ENCODE data around the gene CLECL1.
"Not testable (repeated sequence)": the region's sequence is repeated elsewhere in the genome, so short reads cannot be mapped to it uniquely, and the experiment has no call there.

The CLECL1 gene

GRCh38 chr12:9740106-9740750, 7.3 kb upstream of the CLECL1 start:
- no peak for TF ChIP-seq GATA1 (IDR thresholded peaks at IDR 0.05; ENCODE audit: low read depth, low read length)
- TF ChIP-seq POLR2A (IDR thresholded peaks at IDR 0.05; ENCODE audit: low read length), result peak; percentile 18
- DNase-seq, result no peak

GRCh38 chr12:9739404-9740105, 6.7 kb upstream of the CLECL1 start:
- peak in 1 of 2 experiments; percentile 4 for DNase-seq
- peak; percentile 28 for TF ChIP-seq POLR2A (IDR thresholded peaks at IDR 0.05; ENCODE audit: low read length)

DNA sequence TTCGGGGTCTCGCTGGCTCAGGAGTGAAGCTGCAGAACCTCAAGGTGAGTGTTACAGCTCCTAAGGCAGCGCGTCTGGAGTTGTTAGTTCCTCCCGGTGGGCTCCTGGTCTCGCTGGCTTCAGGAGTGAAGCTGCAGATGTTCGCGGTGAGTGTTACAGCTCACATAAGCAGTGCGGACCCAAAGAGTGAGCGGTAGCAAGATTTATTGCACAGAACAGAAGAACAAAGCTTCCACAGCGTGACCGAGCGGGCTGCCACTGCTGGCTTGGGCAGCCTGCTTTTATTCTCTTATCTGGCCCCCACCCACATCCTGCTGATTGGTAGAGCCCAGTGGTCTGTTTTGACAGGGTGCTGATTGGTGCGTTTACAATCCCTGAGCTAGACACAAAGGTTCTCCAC, 6.0 kb upstream of the CLECL1 start:
- DNase-seq, result not testable (repeated sequence)

DNA sequence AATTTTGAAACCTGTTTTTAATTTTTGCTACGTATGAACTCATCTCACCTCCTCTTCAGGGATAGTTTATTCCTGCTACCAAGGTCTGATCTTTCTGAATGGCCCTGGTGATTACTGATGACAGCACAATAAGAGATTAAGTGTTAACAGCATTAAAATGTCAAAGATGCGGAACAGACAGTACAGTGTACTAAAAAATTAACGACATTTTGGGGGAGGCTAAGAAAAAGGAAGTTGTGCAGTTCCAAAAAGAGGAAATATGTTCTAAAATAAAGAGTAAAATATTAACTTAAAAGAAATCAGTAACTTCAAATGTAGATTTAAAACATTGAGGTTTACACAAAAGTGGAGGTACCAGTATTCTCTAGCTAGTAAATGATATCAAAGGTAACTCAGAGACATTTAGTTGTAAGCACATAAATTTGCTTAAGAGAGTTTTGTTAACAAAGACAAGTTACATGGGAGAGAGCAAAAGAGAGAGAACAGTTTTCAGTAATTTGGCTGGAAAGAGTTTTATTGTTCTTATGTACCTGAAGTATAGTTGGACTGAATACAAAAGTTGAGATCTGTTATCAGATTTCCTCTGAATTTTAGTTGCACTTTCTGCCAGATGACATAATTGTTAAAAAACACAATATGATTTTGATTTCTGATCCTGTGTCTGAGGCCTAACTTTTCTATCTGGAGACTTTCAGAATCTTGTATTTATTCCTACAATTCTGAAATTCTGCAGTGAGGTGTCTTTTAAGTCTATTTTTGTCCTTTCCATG, 4.2 kb upstream of the CLECL1 start:
- TF ChIP-seq POLR2A (IDR thresholded peaks at IDR 0.05; ENCODE audit: low read length), result no peak
- TF ChIP-seq GATA1 (IDR thresholded peaks at IDR 0.05; ENCODE audit: low read depth, low read length), result no peak
- no peak for DNase-seq

DNA sequence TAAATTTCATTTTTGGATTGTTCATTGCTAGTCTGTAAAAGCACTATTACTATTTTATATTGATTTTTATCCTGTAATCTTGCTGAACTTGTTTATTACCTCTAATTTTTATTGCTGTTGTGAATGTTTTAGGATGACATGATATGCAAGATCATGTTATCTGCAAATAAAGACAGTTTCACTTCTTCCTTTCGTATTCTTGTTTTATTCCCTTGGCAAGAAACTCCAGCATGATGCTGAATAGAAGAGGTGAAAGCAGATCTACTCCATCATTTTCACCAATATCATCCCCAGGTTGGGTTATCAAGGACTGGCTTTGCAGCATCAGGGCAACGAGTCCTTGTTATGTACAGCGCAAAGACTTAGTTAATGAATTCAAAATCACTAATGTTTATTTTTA, 2.7 kb upstream of the CLECL1 start:
- TF ChIP-seq POLR2A (IDR thresholded peaks at IDR 0.05; ENCODE audit: low read length) (no peak), GATA1 (IDR thresholded peaks at IDR 0.05; ENCODE audit: low read depth, low read length) (no peak)

DNA sequence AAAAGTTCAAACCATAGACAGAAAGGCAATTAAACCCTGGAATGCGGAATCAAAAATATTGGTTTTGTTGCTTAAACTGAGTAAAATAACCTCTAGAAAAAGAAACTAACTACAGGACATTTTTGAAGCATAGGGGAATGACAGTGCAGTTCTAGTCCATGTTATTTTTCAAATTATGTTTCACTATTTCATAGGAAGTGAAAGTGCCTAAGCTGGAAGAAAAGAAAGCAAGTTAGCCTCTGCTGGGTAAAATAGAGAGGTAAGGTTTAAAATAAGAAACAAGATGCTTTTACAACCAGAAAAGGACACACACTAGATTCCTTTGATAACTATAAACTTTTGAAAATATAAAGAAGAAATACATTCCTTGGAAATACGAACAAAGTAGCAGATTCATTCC, 1.1 kb downstream of the CLECL1 start:
- DNase-seq, result peak in 1 of 2 experiments; percentile 5

More for the DNA sequence above, 2.7 kb upstream of the CLECL1 start:
- no peak for DNase-seq

GRCh38 chr12:9731393-9731792, 1.5 kb downstream of the CLECL1 start:
- TF ChIP-seq GATA1 (IDR thresholded peaks at IDR 0.05; ENCODE audit: low read depth, low read length) (no peak), POLR2A (IDR thresholded peaks at IDR 0.05; ENCODE audit: low read length) (no peak)
- DNase-seq, result no peak

More for the DNA sequence above, 1.1 kb downstream of the CLECL1 start:
- TF ChIP-seq POLR2A (IDR thresholded peaks at IDR 0.05; ENCODE audit: low read length), result no peak

DNA sequence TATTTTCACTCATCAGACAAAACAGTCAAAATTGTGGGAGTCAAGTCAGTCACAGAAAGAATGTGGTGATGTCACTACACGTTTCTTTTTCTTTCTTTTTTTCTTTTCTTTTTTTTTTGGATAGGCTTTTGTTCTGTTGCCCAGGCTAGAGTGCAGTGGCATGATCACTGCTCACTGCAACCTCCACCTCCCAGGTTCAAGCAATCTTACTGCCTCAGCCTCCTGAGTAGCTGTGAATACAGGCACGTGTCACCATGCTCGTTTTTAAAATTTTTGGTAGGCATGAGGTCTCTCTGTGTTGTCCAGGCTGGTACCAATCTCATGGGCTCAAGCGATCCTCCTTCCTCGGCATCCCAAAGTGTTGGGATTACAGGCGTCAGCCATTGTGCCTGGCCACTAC, 2.3 kb downstream of the CLECL1 start:
- no peak for DNase-seq
- TF ChIP-seq POLR2A (IDR thresholded peaks at IDR 0.05; ENCODE audit: low read length) (no peak), GATA1 (IDR thresholded peaks at IDR 0.05; ENCODE audit: low read depth, low read length) (no peak)

- TF ChIP-seq POLR2A (IDR thresholded peaks at IDR 0.05; ENCODE audit: low read length) (no peak), GATA1 (IDR thresholded peaks at IDR 0.05; ENCODE audit: low read depth, low read length) (no peak)
- no peak for DNase-seq
Observed at GRCh38 chr12:9730011-9730410, 2.9 kb downstream of the CLECL1 start.

DNA sequence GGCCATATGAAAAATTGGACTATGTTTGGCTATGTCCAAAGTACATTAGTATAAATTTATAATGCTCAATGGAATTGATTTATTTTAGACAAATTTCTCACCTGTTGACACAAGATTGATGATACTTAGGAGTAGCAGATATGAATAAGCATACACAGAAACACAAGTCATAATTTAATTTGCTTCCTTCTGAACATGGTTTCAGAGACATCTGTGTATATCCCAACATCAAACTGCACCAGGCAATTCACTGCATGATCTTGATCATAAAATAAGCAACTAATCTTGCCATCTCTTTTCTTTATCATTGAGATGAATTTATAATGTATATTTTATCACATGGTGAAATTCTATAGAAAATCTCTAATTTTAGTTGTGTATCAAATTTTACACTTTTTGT, 3.8 kb downstream of the CLECL1 start:
- no peak for DNase-seq
- TF ChIP-seq POLR2A (IDR thresholded peaks at IDR 0.05; ENCODE audit: low read length) (no peak), GATA1 (IDR thresholded peaks at IDR 0.05; ENCODE audit: low read depth, low read length) (no peak)

DNA sequence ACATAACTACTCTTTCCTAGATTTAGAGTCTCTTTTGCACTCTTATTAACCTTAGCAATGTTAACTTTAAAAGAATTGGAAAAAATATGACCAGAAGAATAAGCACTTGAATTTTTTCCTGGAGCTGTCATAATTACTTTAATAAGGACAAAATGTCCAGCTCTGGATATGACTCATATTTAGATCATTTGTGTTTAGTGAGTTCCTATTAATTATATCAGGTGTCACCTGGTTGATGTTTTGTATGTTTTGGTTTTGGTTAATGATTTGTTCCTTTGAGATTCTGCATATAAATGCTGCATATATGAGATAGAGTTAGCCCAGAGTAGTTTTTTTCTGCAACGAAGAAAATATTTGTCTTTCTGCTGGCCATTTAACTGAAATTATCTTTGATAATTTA, 5.1 kb downstream of the CLECL1 start:
- TF ChIP-seq POLR2A (IDR thresholded peaks at IDR 0.05; ENCODE audit: low read length), result no peak
- no peak for TF ChIP-seq GATA1 (IDR thresholded peaks at IDR 0.05; ENCODE audit: low read depth, low read length)
- DNase-seq, result no peak

DNA sequence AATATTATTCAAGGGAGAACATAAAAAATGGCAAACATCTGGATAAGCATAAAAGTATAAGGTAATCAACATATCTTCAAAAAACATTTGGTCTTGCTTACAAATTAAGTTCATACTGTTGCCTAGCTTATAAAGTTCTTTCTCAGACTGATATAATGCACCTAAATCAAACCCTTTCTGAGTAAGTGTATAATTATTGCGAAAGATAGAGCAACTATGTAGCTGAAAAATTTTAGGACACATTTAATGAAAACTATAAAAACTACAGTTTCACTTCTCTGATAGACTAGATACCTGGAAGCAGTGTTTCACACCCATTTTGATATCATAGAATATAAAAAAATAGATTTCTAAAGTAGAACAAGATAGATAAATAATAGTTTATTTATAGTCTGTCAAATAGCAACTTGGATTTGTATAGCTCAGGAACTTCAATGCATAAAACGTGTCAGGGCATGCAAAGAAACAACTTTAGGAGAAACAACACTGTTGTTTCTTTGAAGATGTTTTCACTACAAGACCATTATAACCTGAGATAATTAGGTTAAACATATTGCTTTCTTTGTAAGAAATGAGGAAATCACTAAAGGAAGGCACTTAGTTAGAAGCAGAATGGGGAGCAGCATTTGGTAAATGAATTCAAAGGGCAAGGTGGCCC, 7.6 kb downstream of the CLECL1 start:
- no peak for DNase-seq

DNA sequence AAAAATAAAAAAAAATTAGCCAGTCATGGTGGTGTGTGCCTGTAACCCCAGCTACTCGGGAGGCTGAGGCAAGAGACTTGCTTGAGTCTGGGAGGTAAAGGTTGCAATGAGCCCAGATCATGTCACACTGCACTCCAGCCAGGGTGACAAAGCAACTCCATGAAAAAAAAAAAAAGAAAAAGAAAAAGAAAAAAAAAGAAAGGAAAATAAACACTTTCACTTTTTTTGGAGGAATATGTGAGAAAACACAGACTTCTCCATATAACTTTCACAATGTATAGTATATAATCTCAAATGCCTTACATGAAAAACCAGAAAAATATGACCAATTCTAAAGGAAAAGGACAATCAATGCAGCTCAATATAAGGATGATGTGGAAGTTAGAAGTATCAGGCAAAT, 8.9 kb downstream of the CLECL1 start:
- DNase-seq, result no peak
- TF ChIP-seq POLR2A (IDR thresholded peaks at IDR 0.05; ENCODE audit: low read length), result no peak
- TF ChIP-seq GATA1 (IDR thresholded peaks at IDR 0.05; ENCODE audit: low read depth, low read length), result no peak

More for the DNA sequence above, 7.6 kb downstream of the CLECL1 start:
- TF ChIP-seq POLR2A (IDR thresholded peaks at IDR 0.05; ENCODE audit: low read length) (no peak), GATA1 (IDR thresholded peaks at IDR 0.05; ENCODE audit: low read depth, low read length) (no peak)

DNA sequence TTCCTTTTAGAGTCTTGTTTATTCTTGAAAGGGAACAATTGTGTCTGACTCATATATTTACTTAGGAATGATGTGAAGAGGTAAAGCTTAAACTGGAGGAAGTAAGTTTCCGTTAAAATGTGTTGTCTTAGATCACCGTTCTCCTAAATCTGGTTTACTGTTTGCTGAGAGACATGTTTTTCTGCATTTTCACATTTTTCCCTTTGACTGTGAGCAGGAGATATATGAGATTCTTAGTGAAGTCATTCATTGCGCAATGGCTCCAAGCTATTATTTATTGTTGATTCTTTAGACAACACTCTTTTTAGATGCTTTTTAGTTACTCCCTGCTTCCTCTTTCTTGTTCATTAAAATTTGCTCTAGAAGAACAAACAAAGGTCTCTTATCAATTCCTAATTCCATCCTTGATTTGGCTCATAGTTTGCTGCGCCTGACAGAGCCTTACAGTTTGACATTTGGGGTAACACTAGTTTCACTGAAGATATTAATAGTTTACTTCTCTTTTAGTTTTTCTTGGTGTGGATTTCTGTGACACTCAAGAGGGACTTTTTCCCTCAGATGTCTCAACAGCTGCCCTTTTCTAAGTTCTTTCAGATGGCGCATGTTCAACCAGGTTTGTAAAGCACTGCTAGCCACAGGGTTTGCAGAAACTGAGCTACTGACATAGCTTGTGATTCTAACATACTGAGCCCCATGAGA, 11.4 kb downstream of the CLECL1 start:
- TF ChIP-seq GATA1 (IDR thresholded peaks at IDR 0.05; ENCODE audit: low read depth, low read length) (no peak), POLR2A (IDR thresholded peaks at IDR 0.05; ENCODE audit: low read length) (no peak)
- DNase-seq, result no peak
